ENCODE results near the gene FBXO10.

GRCh38 chr9:37503736-37504135 lies 72.4 kb downstream of the FBXO10 start:
- TF ChIP-seq CTCF (conservative IDR thresholded peaks at IDR 0.05) = no peak
- no peak for TF ChIP-seq ZFX (IDR thresholded peaks at IDR 0.05)

Measured in C4-2B (cell line).